ENCODE results near the gene FAM174B.

DNA sequence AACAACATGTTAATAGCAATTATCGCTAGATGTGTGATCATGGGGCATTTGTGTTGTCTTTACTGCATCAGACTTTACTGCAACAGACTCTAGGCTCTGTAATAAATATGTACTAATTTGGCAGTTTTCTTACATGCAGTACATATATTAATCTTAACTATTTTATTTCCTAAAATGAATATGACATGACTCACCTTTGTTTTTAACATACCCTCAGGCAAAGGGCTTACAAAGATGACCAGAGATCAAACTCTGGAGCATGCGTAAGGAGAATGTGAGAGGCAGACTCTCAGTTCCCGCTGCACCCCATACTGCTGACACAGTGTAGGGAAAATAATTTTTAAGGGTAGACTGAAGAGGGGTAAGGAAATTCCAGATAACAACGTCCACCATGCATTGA, 7.2 kb upstream of the FAM174B start:
- TF ChIP-seq POLR2A (IDR thresholded peaks at IDR 0.05): no peak
- TF ChIP-seq, protein P1, sequence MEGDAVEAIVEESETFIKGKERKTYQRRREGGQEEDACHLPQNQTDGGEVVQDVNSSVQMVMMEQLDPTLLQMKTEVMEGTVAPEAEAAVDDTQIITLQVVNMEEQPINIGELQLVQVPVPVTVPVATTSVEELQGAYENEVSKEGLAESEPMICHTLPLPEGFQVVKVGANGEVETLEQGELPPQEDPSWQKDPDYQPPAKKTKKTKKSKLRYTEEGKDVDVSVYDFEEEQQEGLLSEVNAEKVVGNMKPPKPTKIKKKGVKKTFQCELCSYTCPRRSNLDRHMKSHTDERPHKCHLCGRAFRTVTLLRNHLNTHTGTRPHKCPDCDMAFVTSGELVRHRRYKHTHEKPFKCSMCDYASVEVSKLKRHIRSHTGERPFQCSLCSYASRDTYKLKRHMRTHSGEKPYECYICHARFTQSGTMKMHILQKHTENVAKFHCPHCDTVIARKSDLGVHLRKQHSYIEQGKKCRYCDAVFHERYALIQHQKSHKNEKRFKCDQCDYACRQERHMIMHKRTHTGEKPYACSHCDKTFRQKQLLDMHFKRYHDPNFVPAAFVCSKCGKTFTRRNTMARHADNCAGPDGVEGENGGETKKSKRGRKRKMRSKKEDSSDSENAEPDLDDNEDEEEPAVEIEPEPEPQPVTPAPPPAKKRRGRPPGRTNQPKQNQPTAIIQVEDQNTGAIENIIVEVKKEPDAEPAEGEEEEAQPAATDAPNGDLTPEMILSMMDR (IDR thresholded peaks at IDR 0.05): no peak
- no peak for TF ChIP-seq POLR2AphosphoS5 (IDR thresholded peaks at IDR 0.05)
